ENCODE measurements around the gene NPEPPS.
"Not testable (repeated sequence)": the region's sequence is repeated elsewhere in the genome, so short reads cannot be mapped to it uniquely, and the experiment has no call there.

DNA sequence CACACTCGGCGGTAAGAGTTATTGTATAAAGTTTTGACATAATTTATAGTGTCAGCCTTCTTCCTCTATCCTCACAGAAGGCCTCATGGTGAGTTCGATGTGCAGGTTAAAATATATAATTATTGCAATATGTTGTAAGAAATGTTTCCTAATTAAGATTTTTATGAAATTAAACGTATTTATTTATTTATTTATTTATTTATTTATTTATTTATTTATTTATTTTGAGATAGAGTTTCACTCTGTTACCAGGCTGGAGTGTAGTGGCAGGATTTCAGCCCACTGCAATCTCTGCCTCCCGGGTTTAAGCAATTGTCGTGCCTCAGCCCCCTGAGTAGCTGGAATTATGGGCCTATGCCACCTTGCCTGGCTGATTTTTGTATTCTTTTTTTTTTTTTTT lies 13.4 kb downstream of the NPEPPS start:
- TF ChIP-seq CTCF (conservative IDR thresholded peaks at IDR 0.05); ZFX (IDR thresholded peaks at IDR 0.05): not testable (repeated sequence)
